ENCODE measurements around the gene TCEANC2.

GRCh38 chr1:54069791-54070170, 16.4 kb downstream of the TCEANC2 start:
- no peak for TF ChIP-seq CTCF (IDR thresholded peaks at IDR 0.05; ENCODE audit: low read depth, low read length)
- TF ChIP-seq EZH2phosphoT487 (IDR thresholded peaks at IDR 0.05; ENCODE audit: low read depth) = no peak
